HG02840 (cell line): ENCODE results near the gene STK16.
"Not testable (repeated sequence)": the region's sequence is repeated elsewhere in the genome, so short reads cannot be mapped to it uniquely, and the experiment has no call there.

Source experiments
- ATAC-seq: cut with Tn5 transposase; IDR thresholded peaks from one replicate; pipeline ENCODE4 v1.9.1; 2021; ENCODE audit warnings: mild to moderate bottlenecking, moderate library complexity, moderate number of reproducible peaks; ENCODE audit not compliant: unreplicated experiment, low FRiP score

Gene STK16

GRCh38 chr2:219285894-219286425 is 40.7 kb downstream of the STK16 start:
- no peak for ATAC-seq

- ATAC-seq: no peak
Measured at GRCh38 chr2:219286436-219287115, 41.3 kb downstream of the STK16 start.

GRCh38 chr2:219287116-219287440 is 41.8 kb downstream of the STK16 start:
- not testable (repeated sequence) for ATAC-seq

- ATAC-seq: no peak
Measured at GRCh38 chr2:219287580-219288265, 42.4 kb downstream of the STK16 start.

- no peak for ATAC-seq
Measured at GRCh38 chr2:219289195-219289536, 43.9 kb downstream of the STK16 start.

GRCh38 chr2:219289537-219290361 is 44.5 kb downstream of the STK16 start:
- ATAC-seq: no peak

- no peak for ATAC-seq
Measured at GRCh38 chr2:219290381-219291171, 45.3 kb downstream of the STK16 start.

GRCh38 chr2:219291394-219291793 is 46.1 kb downstream of the STK16 start:
- ATAC-seq: no peak

GRCh38 chr2:219291910-219292490 is 46.7 kb downstream of the STK16 start:
- no peak for ATAC-seq

- no peak for ATAC-seq
Measured at GRCh38 chr2:219292616-219293015, 47.3 kb downstream of the STK16 start.

GRCh38 chr2:219293736-219294231 is 48.5 kb downstream of the STK16 start:
- ATAC-seq: no peak

GRCh38 chr2:219294356-219295351 is 49.4 kb downstream of the STK16 start:
- ATAC-seq: peak; percentile 72

GRCh38 chr2:219296142-219296541 is 50.9 kb downstream of the STK16 start:
- no peak for ATAC-seq

- ATAC-seq: no peak
Measured at GRCh38 chr2:219296631-219297391, 51.5 kb downstream of the STK16 start.

- ATAC-seq: no peak
Measured at GRCh38 chr2:219297766-219298456, 52.6 kb downstream of the STK16 start.

- ATAC-seq: no peak
Measured at GRCh38 chr2:219298759-219299371, 53.6 kb downstream of the STK16 start.

- ATAC-seq: no peak
Measured at GRCh38 chr2:219299372-219299760, 54.1 kb downstream of the STK16 start.
